C4-2B (cell line): ENCODE measurements around the gene NKTR.
"Not testable (repeated sequence)": the region's sequence is repeated elsewhere in the genome, so short reads cannot be mapped to it uniquely, and the experiment has no call there.

Experiments used
- H3K27ac ChIP-seq: fragments of 450-650 bp; 2 replicates; pipeline ENCODE4 v1.5.1; 2017
- ZFX ChIP-seq: fragments of 450-650 bp; IDR thresholded peaks from 2 replicates; pipeline ENCODE4 v1.6.1; 2017
- TF ChIP-seq, protein P1 (sequence below): fragments of 450-650 bp; conservative IDR thresholded peaks from 2 replicates; pipeline ENCODE4 v1.5.1; 2017; ENCODE audit warnings: mild to moderate bottlenecking

The NKTR gene

DNA sequence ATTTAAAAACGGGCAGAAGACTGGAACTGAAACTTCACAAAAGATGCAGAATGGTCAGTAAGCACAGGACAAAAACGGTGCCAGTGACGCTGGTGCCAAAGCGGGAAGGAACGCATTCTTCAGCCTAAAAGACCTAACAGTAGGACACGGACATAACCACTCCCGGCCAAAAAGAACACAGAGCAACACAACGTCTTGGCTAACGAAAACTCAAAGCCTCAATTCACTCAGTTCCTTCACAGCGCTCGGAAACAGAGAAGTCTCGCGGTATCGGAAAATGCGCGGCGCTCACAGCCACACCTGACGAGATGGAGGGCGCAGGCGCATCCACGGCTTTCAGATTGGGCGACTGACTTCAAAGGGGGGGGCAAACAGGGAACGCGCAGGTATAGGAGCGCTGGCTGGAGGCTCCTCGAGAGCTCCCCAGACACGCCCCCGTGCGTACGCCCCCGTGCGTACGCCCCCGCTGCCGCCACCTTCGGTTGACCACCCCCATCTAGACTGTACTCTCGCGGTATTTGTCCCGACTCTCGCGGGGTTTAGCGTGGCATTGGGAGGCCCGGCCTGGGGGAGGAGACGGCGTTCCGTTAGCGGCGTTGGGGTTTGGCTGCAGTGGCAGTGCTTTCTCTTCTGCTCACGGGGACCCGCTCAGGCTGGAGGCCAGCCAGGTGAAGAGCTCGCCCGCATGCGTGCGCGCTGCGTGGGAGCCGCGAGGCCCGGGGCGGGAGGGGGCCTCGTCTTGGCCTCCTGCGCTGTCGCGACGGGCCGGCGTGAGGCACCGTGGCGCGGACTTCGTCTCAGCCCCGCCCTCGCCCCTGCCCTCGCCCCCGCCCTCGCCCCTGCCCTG is at the start of gene NKTR:
NKTR (plus strand) TSS at position 576 of the 847 bp plus-strand sequence. CDS start 321 bp downstream, outside the sequence.
- peak; percentile 77 for TF ChIP-seq ZFX
- TF ChIP-seq, protein P1, sequence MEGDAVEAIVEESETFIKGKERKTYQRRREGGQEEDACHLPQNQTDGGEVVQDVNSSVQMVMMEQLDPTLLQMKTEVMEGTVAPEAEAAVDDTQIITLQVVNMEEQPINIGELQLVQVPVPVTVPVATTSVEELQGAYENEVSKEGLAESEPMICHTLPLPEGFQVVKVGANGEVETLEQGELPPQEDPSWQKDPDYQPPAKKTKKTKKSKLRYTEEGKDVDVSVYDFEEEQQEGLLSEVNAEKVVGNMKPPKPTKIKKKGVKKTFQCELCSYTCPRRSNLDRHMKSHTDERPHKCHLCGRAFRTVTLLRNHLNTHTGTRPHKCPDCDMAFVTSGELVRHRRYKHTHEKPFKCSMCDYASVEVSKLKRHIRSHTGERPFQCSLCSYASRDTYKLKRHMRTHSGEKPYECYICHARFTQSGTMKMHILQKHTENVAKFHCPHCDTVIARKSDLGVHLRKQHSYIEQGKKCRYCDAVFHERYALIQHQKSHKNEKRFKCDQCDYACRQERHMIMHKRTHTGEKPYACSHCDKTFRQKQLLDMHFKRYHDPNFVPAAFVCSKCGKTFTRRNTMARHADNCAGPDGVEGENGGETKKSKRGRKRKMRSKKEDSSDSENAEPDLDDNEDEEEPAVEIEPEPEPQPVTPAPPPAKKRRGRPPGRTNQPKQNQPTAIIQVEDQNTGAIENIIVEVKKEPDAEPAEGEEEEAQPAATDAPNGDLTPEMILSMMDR = no peak
- H3K27ac ChIP-seq = peak within 1 kb of the TSS; percentile 88

DNA sequence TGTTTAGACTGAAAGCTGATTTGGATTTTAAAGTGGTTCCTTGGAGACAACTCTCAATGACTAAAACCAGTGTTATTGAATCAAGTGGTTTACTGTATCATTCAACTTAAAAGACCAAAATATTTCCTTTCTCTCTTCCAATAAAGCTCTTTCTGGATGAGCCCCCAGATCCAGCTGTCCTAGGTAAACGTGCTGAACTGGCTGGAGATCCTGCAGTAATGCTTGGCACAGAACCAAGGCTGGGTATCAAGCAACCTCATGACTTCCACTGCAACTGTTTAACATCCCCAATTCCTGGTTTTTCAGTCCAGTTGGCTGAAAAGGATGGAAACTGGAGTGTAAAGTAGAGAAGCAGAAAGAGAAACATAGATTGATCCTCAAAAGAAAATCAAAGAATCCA is 47.7 kb upstream of the NKTR start:
- H3K27ac ChIP-seq = no peak overlapping the region
- no peak for TF ChIP-seq ZFX
- TF ChIP-seq, protein P1 = no peak

DNA sequence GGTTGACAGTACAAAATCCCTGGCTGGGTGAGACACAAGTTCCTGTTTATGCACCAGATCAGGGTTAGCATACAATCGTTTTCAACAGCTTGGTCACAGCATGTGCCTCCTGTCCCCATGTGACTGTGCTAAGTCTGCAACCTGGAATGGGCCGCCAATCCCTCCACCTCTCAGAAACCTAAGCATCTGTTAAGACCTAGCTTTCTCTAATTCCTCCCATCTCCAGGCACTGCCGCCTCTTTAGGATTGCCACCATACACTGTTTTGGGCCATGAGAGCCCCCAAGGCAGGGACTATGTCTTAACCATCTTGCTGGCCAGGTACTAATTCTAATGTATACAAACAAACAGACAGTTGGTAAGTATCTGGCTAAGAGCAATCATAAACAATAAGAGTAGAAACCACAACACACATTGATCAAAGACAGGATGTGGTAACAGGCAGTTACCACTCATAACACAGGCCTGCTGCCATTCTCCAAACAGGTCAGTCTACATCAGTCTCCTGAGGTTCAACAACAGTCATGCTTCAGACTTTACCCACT is 44.3 kb upstream of the NKTR start:
- TF ChIP-seq, protein P1 = no peak
- no peak for TF ChIP-seq ZFX
- H3K27ac ChIP-seq = no peak overlapping the region

DNA sequence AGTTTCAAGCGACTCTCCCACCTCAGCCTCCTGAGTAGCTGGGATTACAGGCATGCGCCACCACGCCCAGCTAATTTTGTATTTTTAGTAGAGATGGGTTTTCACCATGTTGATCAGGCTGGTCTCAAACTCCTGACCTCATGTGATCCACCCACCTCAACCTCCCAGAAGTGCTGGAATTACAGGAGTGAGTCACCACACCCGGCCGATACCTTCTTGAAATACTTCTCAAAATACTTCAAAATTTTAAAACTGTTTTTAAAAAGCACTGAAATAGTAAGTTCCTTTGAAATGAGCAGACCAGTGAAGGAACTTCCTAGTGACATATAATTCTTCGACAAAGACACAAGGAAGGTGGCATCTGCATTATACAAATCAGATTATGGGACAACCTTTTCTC is 43.7 kb upstream of the NKTR start:
- not testable (repeated sequence) for H3K27ac ChIP-seq

DNA sequence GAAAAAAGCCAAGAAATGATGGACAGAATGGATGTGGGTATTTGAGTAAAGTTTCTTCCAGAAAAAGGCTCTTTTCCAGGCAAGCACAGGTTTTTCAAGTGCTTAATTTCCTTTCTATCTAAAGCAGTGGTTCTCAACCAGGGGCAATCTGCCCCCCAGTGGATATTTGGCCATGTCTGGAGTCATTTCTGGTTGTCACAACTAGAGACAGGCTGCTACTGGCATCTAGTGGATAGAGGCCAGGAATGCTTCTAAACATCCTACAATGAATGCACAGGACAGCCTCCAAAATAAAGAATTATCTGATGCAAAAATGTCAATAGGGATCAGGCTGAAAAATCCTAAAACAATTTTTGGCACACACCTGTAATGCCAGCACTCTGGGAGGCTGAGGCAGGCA is 42.6 kb upstream of the NKTR start:
- no peak overlapping the region for H3K27ac ChIP-seq
- no peak for TF ChIP-seq ZFX
- TF ChIP-seq, protein P1 = peak; percentile 34

DNA sequence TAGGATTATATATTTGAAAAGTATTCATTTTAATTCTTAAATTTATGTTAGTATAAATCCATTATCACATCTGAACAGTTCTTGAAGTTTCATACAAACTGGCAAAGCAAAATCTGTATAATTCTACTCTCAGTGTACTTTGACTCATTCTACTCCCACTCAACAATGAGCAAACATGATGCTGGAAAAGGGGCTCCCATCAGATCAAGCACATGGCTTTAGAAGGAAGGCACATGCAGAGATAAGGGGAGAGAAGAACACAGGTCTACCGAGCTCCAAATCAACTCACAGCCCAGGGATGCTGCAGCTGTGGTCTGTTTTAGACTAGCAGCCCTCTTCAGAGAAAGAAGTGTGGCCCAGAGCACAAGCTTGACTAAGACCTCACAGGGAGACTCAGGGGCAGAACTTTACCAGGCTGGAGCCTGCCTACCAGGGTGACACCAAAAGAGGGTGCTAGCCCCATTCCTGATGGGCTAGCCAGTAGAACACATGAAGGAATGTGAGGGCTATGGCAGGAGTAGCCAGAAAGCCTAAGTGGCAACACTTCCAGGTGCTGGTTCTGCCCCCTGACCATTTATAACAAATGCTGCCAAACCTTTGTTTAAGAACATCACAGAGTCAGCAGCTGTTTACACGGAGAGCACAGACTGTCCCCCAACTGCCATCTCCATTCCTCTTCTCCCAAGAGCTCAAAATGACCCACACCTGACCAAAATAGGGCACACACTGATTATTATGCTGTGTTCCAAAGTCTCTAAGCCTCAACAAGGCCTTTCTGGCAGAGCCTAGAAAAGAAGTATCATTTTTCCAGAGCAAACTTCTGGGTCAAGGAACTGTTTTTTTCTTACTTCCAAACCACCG is 38.2 kb upstream of the NKTR start:
- peak overlapping the region; percentile 49 for H3K27ac ChIP-seq
- TF ChIP-seq, protein P1 = no peak
- TF ChIP-seq ZFX = no peak

DNA sequence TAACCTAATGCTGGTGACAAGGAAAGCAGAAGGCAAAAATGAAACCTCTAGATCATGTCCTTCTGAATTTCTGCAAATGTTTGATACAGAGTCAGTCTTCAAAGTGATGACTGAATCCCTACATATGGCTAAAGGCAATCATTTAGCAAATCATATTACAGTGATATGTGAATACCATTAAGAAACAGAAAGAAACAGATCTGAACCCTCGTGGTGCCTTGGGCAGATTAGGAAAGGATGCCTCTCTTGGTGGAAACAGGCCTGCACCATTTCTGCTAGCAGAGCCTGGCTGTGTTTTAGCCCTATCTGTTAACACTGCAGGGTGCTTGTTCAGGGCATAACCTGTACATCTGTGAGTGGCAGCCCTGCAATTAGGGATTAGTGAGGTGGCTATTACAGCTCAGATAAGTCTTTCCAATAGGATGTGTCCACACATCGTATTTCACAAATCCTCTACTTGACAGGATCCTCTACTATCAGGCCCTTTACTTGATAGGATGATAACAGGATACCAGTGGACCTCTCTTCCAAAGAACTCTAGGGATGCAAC is 30.8 kb upstream of the NKTR start:
- TF ChIP-seq, protein P1 = no peak
- TF ChIP-seq ZFX = no peak

More for the DNA sequence above, 30.8 kb upstream of the NKTR start:
- no peak overlapping the region for H3K27ac ChIP-seq
